ENCODE measurements around the gene NHLRC4.

NHLRC4 gene

DNA sequence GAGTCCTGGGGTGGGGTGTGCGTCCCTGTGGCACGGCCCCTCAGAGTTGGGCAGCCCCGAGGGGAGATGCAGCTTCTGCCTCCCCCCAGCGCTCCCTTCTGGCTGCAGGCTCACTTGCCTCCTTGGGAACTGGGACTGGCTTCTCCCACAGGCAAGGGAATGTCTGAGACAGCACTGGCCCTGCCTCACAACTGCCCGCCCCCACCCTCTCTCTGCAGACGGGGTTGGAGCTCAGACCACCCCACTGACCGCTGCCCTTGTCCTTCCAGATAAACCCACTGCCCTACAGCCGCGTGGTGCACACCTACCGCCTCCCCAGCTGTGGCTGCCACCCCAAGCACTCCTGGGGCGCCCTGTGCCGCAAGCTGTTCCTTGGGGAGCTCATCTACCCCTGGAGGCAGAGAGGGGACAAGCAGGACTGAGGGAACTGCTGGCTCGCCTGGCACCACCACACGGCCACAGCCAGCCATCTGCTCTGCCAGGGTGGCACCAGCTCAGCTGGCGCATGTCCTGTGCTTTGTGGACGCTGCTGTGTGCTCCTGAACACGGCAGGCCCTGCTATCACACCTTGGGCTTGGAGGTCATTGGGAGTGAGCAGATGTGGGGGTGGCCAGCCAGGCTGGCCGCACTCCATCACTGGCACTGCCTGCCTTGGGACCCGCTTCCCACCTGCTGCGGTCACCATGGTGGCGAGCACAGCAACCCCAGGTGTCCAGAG lies 16.0 kb downstream of the NHLRC4 start:
- DNase-seq (ENCODE audit: low read depth, low spot score), result no peak

- no peak for DNase-seq (ENCODE audit: low read depth, low spot score)
Measured at GRCh38 chr16:583470-583814, 16.6 kb downstream of the NHLRC4 start.

- DNase-seq (ENCODE audit: low read depth, low spot score), result no peak
Measured at GRCh38 chr16:583815-584591, 17.2 kb downstream of the NHLRC4 start.

DNA sequence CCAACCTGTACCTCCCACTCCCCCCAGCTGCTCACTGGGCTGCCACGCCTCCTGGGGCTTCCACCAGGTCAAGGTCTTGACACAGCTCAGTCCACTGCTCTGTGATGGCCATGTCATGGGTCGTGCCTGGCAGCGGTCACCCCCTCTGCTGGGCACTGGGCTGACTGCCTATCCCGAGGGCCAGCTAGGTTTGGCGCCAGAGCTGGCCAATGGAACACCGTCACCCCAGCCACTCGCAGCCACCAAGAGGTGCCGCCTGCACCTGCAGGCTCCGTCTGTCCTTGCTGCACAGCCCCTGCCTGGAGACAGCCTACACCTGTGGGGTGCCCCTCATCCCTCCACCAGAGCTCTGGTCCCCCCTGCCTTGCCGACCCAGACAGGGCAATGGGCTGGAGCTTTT lies 18.5 kb downstream of the NHLRC4 start:
- no peak for DNase-seq (ENCODE audit: low read depth, low spot score)

- peak; percentile 81 for DNase-seq (ENCODE audit: low read depth, low spot score)
Measured at GRCh38 chr16:586047-586644, 19.3 kb downstream of the NHLRC4 start.

DNA sequence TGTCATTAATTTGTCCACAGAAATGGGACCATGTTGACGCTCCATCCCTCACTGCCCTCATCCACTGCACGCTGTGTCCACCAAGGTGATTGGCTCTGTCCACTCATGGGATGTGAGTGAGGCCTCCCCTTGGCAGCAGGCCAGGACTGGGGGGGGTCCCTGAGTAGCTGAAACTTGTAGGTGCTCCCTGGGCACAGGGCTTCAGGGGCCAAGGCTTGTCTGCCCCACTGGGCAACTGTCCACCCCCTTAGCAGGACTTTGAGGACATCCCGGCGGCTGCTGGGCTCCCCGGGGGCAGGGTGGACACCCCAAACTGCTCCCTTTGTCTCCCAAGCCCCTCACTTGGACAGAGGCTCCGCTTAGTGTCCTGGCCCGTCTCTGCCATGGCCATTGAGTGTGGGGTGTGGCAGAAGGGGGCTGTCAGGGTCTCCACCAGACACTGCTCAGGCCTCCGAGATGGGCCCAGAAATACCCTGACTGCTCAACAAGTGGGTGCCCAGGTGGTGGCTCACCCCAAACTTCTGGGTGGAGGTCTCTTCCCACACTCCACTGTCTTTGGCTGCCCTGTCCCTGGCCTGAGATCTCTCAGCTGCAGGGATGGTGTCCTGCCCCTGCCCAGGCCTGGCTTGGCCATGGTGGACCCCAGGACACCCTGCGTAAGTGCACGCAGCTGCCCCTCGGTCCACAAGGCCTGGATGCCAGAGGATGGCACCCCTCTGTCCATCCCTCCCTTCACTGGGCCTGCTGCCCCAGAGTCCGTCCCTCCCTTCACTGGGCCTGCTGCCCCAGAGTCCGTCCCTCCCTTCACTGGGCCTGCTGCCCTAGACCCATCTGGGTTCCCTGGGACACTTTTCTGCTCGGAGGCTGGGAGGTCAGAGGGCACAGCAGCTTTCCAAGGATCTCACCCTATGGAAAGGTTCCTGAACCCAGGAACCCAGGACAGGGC lies 20.1 kb downstream of the NHLRC4 start:
- DNase-seq (ENCODE audit: low read depth, low spot score), result no peak

- DNase-seq (ENCODE audit: low read depth, low spot score), result peak; percentile 76
Measured at GRCh38 chr16:588639-588888, 21.8 kb downstream of the NHLRC4 start.

- peak; percentile 98 for DNase-seq (ENCODE audit: low read depth, low spot score)
Measured at GRCh38 chr16:588889-589657, 22.3 kb downstream of the NHLRC4 start.

DNA sequence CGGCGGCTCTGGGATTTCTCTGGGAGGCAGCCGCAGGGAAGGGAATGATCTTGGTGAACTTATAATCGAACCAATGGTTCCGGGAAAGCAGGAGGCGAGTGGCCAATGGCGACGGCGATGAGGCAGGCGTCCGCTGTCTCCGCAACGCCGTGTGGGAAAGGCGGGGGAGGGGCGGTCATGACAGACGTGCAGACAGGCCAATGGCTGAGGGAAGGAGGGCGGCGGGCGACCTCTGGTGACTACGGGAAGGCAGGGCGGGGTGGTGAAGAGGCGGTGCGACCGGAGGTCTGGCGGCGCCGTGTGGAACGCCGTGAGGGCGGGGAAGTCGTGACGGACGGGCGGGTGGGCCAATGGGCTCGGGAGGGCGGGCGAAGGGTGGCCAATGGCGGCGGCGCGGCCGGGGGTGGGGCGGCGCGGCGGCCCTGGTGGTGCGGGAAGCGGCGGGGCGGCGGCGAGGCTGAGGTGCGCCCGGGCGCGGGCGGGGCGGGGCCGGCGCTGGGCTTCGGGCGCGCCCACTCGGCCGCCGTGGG lies 22.9 kb downstream of the NHLRC4 start, which contains the start of gene RAB40C:
Gene RAB40C (plus strand): TSS at position 409 of the 530 bp plus-strand sequence. CDS start 226 bp downstream, outside the sequence.
- DNase-seq (ENCODE audit: low read depth, low spot score), result peak; percentile 100

GRCh38 chr16:590188-590814 lies 23.5 kb downstream of the NHLRC4 start:
- peak; percentile 82 for DNase-seq (ENCODE audit: low read depth, low spot score)

DNA sequence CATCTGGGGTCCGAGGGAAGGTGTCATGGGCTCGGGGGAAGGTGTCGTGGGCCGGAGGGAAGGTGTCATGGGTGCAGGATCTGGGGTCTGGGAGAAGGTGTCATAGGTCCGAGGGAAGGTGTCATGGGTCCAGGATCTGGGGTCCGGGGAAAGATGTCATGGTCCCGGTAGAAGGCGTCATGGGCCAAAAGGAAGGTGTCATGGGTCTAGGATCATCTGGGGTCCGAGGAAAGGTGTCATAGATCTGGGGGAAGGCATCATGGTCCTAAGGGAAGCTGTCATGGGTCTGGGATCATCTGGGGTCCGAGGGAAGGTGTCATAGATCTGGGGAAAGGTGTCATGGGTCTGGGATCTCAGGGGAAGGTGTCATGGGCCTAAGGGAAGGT lies 24.0 kb downstream of the NHLRC4 start:
- no peak for DNase-seq (ENCODE audit: low read depth, low spot score)

DNA sequence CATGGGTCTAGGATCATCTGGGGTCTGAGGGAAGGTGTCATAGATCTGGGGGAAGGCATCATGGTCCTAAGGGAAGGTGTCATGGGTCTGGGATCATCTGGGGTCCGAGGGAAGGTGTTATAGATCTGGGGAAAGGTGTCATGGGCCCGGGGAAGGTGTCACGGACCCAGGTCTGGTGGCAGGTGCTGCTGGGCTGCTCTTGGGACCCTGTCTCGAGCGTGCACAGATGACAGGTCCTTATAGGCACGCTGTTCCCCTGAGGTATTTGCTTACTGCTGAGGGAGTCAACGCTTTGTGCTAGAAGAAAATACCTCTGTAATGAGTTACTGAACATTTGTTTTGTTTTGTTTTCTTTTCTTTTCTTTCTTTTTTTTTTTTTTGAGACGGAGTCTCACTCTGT lies 24.4 kb downstream of the NHLRC4 start:
- DNase-seq (ENCODE audit: low read depth, low spot score), result peak; percentile 41

GRCh38 chr16:591892-592517 lies 25.2 kb downstream of the NHLRC4 start:
- no peak for DNase-seq (ENCODE audit: low read depth, low spot score)

DNA sequence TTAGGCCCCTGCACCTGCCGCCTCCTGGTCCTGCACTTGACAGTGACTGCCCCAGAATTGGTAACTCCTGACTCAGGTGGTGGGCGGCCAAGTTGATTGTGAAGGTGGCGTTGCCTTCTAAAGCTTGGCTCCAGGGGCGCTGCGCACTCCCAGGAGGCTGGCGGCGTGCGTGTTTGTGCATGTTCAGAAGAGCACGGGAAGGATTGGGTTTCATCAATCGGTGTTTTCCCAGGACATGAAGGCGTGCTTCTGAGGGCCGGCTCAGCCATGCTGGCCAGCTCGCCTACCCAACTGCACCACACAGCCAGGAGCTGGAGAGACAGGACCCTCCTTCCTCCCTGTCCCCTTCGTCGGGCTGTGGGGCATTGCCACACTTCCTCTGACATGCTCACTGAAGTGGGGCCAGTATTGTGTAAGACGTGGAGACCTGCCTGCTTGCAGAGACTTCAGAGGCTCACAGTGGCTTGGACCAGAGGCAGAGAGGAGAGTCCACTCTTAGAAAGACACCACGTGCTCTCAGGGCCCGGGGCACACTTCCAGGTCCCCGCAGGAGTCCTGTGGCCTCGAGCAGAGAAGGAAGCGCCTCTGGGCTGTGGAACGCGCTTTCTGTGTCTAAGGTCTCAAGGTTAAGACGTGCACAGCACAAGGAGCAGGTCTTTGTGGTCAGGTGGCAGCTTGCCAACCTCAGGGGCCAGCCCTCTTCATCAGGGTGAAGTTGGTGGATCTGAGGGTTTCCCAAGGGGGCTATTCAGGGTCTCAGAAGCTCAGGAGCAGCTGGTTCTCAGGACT lies 25.9 kb downstream of the NHLRC4 start:
- peak; percentile 20 for DNase-seq (ENCODE audit: low read depth, low spot score)

DNA sequence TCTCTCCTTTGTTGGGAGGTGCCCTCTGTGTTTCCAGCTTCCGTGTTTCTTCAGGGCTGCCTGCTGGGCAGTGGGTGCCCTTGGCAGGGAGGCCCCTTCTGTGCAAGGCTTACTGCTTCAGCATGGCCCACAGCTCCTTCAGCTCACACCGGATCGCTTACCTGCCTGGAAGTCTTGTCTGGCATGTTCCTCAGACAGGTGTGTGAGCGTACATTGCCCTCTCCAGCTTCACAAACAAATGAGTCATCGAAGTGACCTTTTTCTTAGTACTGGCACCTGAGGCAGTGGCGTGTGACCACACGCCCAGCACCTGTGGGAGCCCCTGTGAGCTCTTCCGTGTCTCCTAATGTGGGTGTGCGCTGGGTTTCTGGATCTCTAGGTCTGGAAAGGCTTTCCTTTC lies 26.6 kb downstream of the NHLRC4 start:
- DNase-seq (ENCODE audit: low read depth, low spot score), result no peak

GRCh38 chr16:593807-594206 lies 27.0 kb downstream of the NHLRC4 start:
- DNase-seq (ENCODE audit: low read depth, low spot score), result no peak

DNA sequence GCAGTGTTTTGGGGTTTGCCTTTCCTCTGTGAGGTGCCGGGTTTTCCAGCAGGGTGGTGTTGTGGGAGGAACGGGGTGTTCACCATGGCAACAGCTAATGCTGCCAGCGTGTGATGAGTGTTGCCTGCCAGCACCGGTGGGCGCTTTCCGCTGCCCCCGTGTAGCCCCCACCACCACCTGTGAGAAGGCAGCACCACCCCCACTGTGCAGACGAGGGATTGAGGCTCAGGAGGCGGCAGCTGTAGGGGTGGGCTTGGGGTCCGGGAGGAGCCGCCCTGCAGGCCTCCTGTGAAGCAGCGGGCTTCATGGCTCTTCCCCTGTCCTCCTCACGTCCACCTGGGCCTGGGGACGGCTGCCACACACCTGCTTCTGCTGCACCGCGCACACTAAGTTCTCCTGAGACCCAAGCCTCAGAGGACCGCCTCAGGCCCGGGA lies 28.3 kb downstream of the NHLRC4 start:
- DNase-seq (ENCODE audit: low read depth, low spot score), result no peak

DNA sequence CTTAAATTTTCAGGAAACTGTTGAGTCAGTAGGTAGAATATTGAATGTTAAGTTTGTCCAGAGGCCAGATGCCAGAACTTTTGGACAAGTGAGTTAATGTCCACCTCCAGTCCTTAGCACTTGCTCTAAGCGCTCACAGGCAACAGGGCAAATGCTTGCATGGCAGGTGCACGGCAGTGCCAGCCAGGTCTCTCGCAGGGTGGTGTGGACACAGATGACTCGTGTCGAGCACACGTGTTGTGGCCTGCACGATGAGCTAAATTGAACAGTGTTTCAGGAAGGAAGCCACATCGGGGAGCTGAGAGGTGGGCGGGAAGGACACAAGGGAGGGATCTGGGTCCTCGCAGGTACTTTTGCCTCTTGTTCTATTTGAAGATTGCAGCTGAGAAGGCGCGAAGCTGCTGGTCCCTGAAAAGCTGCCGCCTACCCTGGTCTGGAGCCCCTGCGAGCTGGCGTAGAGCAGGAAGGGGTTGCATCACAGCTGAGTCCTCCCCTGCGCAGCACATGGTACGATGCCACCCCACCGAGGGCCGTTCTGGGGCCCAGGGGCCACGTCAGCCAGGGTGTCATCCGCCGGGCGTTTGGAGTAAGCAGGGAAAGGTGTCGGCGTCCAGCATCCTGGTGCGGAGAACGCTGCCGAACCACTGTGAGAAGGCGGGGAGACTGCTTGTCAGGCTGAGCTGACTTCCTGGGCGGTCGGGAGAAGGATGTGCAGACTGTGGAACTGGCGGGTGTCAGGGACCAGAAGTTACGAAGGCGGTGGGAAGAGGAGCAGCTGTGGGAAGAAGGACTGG lies 29.3 kb downstream of the NHLRC4 start:
- no peak for DNase-seq (ENCODE audit: low read depth, low spot score)

Measured in astrocyte of the hippocampus (primary cell).